Caco-2 (cell line): ENCODE results near the gene MEF2D. TPM values are rescaled to one million over a fixed set of nuclear protein-coding genes. Genes with fewer than 3 reads are reported as not detected.

Experiments
- BruUV-seq: library from RNA; stranded (reverse); fragments of 400-500 nt; replicated peaks from 2 replicates; lab custom pipeline; 2021; lab: Mats Ljungman, UMichigan
- CTCF ChIA-PET: fragments of 300-600 bp; sonication (Branson Sonifier 250); formaldehyde crosslinking; loops from one replicate; lab custom pipeline; 2022; ENCODE audit warnings: antibody characterized with exemption; lab: Charles Lee
- POLR2A ChIA-PET: fragments of 300-600 bp; sonication (Branson Sonifier 250); formaldehyde crosslinking; loops from one replicate; lab custom pipeline; 2022; ENCODE audit warnings: antibody characterized with exemption; lab: Charles Lee
- DNase-seq, 2 experiments: peaks; one replicate each; pipeline versions ENCODE4 v3.0.0 to v3.0.0-alpha.2; 2020 to 2022
- H3K27me3 ChIP-seq: replicated peaks from 2 replicates; pipeline ENCODE4 v1.6.0; 2011; ENCODE audit warnings: low read length; ENCODE audit not compliant: control insufficient read depth, insufficient read depth
- H3K36me3 ChIP-seq: 2 replicates; pipeline ENCODE4 v1.5.1; 2011; ENCODE audit warnings: low read length; ENCODE audit not compliant: control insufficient read depth, insufficient read depth
- H3K4me1 ChIP-seq: fragments of 250-450 bp; sonication (Bioruptor Pico); 2 replicates; pipeline ENCODE4 v1.5.1; 2020; ENCODE audit warnings: mild to moderate bottlenecking
- H3K4me3 ChIP-seq: 2 replicates; pipeline ENCODE4 v1.5.1; 2011; ENCODE audit warnings: low read depth, mild to moderate bottlenecking, control low read depth, low read length
- H3K9me3 ChIP-seq: fragments of 250-450 bp; sonication (Bioruptor Pico); 2 replicates; pipeline ENCODE4 v1.5.1; 2020; ENCODE audit warnings: mild to moderate bottlenecking, moderate library complexity
- H3K27ac Mint-ChIP-seq: one replicate; pipeline ENCODE4 v1.8.0; 2022; ENCODE audit warnings: mixed read lengths; ENCODE audit not compliant: unreplicated experiment
- H3K27me3 Mint-ChIP-seq: one replicate; pipeline ENCODE4 v1.8.0; 2022; ENCODE audit warnings: mixed read lengths; ENCODE audit not compliant: insufficient read depth, unreplicated experiment
- H3K36me3 Mint-ChIP-seq: one replicate; pipeline ENCODE4 v1.8.0; 2022; ENCODE audit warnings: mild to moderate bottlenecking, mixed read lengths; ENCODE audit not compliant: insufficient read depth, unreplicated experiment
- H3K4me1 Mint-ChIP-seq: one replicate; pipeline ENCODE4 v1.8.0; 2022; ENCODE audit warnings: low read depth, mixed read lengths; ENCODE audit not compliant: unreplicated experiment
- H3K4me3 Mint-ChIP-seq: one replicate; pipeline ENCODE4 v1.8.0; 2022; ENCODE audit warnings: mild to moderate bottlenecking, moderate library complexity, mixed read lengths; ENCODE audit not compliant: unreplicated experiment
- H3K9me3 Mint-ChIP-seq: one replicate; pipeline ENCODE4 v1.8.0; 2022; ENCODE audit warnings: mixed read lengths; ENCODE audit not compliant: unreplicated experiment
- intact Hi-C: fragments of 100-400 bp; cut with micrococcal nuclease; formaldehyde crosslinking; loops from one replicate; pipeline ENCODE4 v1.10.0; 2022; ENCODE audit not compliant: unreplicated experiment
- total RNA-seq: library from RNA; stranded (reverse); gene quantifications from 2 replicates; pipeline ENCODE4 v1.2.3, GENCODE V29; 2022
- TF ChIP-seq, protein P1 (sequence below), 2 experiments: fragments of 200-600 bp in 1 of 2; IDR thresholded peaks; 1 replicate in 1 of 2; 2 replicates in 1 of 2; pipeline versions ENCODE4 v1.5.1 to v1.8.0; 2011 to 2022; ENCODE audit warnings: antibody characterized with exemption in 1 of 2, control low read depth in 1 of 2, inconsistent platforms in 1 of 2, low read depth in 1 of 2, low read length in 1 of 2, mild to moderate bottlenecking in 1 of 2, moderate library complexity in 1 of 2; ENCODE audit not compliant: insufficient read depth in 1 of 2, severe bottlenecking in 1 of 2, unreplicated experiment in 1 of 2

The MEF2D gene
- total RNA-seq, 1 experiment from 2014 or later: 18.6 TPM

DNA sequence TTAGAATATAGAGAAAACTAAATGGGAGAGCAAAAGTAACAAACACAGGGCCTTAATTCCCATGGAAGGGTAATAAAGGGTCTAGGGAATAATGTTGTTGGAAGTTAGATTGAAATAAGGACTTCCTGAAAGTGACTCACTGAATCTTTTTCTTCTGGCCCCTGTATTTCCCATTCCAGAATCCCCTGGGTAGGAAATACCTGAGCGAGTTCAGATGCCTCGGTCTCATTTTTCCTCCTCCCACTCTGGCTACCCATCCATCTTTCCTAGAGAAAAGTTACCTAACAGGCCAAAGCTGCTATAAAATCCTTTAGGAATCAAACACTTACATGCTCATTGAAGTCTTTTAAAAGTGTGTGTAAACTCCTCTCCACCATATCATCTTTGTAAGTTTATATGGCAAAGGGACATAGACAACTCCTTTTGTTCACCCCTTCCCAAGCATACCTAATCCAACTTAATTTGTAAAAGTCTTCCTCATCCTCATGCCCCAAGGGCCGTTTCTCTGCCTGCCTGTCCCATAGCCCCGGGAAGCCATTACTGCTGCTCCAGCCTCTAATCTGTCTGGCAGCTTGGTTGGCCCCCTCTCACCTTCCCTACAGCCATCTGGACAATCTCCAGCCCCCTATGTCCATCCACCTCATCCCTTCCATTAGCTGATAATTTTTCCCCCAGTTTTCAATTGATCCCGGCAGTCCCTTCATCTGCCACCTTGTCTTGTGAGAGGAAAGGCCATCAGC, 3.3 kb upstream of the MEF2D start:
- TF ChIP-seq, protein P1, sequence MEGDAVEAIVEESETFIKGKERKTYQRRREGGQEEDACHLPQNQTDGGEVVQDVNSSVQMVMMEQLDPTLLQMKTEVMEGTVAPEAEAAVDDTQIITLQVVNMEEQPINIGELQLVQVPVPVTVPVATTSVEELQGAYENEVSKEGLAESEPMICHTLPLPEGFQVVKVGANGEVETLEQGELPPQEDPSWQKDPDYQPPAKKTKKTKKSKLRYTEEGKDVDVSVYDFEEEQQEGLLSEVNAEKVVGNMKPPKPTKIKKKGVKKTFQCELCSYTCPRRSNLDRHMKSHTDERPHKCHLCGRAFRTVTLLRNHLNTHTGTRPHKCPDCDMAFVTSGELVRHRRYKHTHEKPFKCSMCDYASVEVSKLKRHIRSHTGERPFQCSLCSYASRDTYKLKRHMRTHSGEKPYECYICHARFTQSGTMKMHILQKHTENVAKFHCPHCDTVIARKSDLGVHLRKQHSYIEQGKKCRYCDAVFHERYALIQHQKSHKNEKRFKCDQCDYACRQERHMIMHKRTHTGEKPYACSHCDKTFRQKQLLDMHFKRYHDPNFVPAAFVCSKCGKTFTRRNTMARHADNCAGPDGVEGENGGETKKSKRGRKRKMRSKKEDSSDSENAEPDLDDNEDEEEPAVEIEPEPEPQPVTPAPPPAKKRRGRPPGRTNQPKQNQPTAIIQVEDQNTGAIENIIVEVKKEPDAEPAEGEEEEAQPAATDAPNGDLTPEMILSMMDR (IDR thresholded peaks at IDR 0.05; ENCODE audit: insufficient read depth in 1 of 2, low read depth in 1 of 2, low read length in 1 of 2, severe bottlenecking in 1 of 2, unreplicated experiment in 1 of 2): no peak
- TSS peak; percentile 15 for BruUV-seq
- no peaks in the 10 kb centered on the region for H3K36me3 ChIP-seq
- ChIA-PET CTCF (interaction anchor here (0.6 to 6.9 kb wide), 3 partner anchors 46 to 118 kb away, joined by 3 to 87 read pairs (median 4); no protein-coding TSS in a partner anchor), POLR2A (interaction anchor here (0.5 to 1.8 kb wide), 8 partner anchors 12 to 243 kb away, joined by 3 to 22 read pairs (median 4); partner anchors contain the start of gene NAXE)
- no peak for DNase-seq
- Mint-ChIP-seq H3K27ac (peak overlapping the region; percentile 94), H3K4me3 (peak overlapping the region; percentile 89), H3K36me3 (peaks cover 14% of the 10 kb centered on the region), H3K9me3 (no peaks in the 10 kb centered on the region), H3K4me1 (peaks cover 24% of the 10 kb centered on the region), H3K27me3 (no peaks in the 10 kb centered on the region)
- intact Hi-C loops: loop anchor here (1.0 to 10.0 kb wide), 4 partner anchors 39 to 101 kb away; partner anchors contain the start of genes GPATCH4 and IQGAP3
- no peak overlapping the region for H3K4me3 ChIP-seq
- H3K9me3 ChIP-seq: no peaks in the 10 kb centered on the region
- H3K27me3 ChIP-seq: no peaks in the 10 kb centered on the region
- H3K4me1 ChIP-seq: peaks cover 45% of the 10 kb centered on the region

DNA sequence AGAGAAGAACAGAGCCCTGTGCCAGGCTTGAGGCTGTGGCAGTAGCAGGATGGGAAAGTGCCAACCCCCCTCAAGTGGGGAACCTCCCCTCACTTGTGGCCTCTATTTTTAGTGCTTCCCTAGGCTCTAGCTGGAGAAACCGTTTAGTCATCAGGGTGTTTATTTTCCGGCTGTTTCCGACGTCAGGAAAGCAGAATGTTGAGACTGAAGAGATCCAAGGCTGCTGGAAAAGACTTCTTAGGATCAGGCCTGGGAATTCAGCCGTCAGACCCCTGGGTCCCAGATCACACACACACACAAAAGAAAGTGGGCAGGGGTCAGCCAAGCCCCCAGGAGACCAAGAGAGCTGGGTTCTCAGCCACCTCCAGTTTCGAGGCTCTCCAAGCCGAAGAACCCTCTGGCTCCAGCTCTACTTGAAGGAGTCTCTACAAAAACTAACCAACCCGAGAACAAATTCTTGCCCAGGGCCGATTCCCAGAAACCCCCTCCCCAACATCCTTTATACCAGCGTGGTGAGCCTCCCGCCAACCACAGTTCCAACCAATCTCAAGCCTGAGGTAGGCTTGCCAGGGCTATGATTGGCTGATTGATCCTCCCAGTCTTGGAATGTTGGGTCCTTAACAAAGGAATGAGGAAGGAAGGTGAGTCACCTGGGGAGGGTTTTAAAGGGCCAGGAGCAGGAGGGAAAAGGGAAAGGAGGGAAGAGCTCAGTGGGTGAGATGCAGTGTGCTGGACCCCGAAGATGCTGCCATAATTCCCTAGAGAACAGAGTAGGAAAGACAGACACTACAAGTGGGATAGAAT, 2.5 kb upstream of the MEF2D start:
- intact Hi-C loops: loop anchor here (1.0 to 10.0 kb wide), 3 partner anchors 46 to 102 kb away; partner anchors contain the start of genes GPATCH4 and IQGAP3
- Mint-ChIP-seq H3K27ac (peak overlapping the region; percentile 94), H3K4me1 (peaks cover 26% of the 10 kb centered on the region), H3K4me3 (peak overlapping the region; percentile 89), H3K27me3 (no peaks in the 10 kb centered on the region), H3K9me3 (no peaks in the 10 kb centered on the region), H3K36me3 (peaks cover 14% of the 10 kb centered on the region)
- H3K4me1 ChIP-seq: peaks cover 49% of the 10 kb centered on the region
- no peaks in the 10 kb centered on the region for H3K9me3 ChIP-seq
- peak; percentile 90 to 94 for DNase-seq
- H3K4me3 ChIP-seq: peak overlapping the region; percentile 19
- POLR2A ChIA-PET: interaction anchor here (0.5 to 1.8 kb wide), 6 partner anchors 32 to 244 kb away, joined by 3 to 19 read pairs (median 4); partner anchors contain the start of gene NAXE
- TSS peak; percentile 88 for BruUV-seq
- no peaks in the 10 kb centered on the region for H3K36me3 ChIP-seq
- TF ChIP-seq, protein P1 (IDR thresholded peaks at IDR 0.05; ENCODE audit: insufficient read depth in 1 of 2, low read depth in 1 of 2, low read length in 1 of 2, severe bottlenecking in 1 of 2, unreplicated experiment in 1 of 2): no peak
- CTCF ChIA-PET: interaction anchor here (0.6 to 6.9 kb wide), 3 partner anchors 46 to 117 kb away, joined by 3 to 87 read pairs (median 4); no protein-coding TSS in a partner anchor
- no peaks in the 10 kb centered on the region for H3K27me3 ChIP-seq
